Measurements from ENCODE around the gene GAS2.

DNA sequence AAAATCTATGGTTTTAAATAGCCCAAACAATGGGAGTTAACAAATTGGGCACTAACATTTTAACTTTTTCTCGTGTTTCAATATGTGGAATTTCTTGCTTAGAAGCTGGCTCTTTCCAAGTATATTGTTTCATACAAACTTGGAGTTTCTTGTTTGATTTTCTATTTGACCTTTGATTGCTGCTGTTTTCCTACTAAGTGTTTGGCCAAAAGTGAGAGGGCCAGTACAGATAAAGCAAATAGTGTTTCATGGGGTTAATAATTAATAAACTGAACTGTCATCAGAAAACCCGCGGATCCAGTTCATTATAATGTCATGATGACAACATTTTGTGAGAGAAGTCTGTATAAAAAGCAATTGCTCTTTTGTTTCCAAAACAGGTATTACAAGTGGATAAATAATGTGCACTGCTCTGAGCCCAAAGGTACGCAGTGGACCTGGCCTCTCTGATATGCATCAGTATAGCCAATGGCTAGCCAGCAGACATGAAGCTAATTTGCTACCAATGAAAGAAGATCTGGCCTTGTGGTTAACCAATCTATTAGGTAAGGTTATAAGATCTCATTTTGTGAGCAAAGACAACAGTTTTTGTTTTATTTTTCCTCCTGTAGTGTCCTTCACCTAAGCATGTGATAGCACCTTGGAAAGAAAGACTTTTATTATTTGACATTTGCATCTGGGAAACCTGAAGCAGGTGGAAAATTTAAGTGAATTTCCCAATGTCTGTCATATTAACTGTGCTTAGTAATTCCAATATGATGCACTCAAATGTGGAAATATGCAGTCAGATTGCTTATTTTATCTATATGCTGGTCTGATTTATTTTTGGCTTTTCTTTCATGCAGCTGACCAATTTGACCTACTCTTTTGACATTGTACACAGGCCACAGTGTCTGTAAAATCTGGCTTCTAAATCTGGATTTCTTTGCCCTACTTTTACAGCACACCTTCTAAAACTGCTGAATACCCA, 8.3 kb downstream of the GAS2 start:
- no peak for TF ChIP-seq RFX5 (IDR thresholded peaks at IDR 0.05; ENCODE audit: low read depth, low read length)
- no peak for TF ChIP-seq NR3C1 (CRISPR knock-in tag; IDR thresholded peaks at IDR 0.05)
- no peak for TF ChIP-seq POLR2AphosphoS5 (IDR thresholded peaks at IDR 0.05; ENCODE audit: control insufficient read depth, insufficient read depth, low read depth, low read length)
- TF ChIP-seq SRF (CRISPR knock-in tag; IDR thresholded peaks at IDR 0.05), result no peak
- TF ChIP-seq, protein P1, sequence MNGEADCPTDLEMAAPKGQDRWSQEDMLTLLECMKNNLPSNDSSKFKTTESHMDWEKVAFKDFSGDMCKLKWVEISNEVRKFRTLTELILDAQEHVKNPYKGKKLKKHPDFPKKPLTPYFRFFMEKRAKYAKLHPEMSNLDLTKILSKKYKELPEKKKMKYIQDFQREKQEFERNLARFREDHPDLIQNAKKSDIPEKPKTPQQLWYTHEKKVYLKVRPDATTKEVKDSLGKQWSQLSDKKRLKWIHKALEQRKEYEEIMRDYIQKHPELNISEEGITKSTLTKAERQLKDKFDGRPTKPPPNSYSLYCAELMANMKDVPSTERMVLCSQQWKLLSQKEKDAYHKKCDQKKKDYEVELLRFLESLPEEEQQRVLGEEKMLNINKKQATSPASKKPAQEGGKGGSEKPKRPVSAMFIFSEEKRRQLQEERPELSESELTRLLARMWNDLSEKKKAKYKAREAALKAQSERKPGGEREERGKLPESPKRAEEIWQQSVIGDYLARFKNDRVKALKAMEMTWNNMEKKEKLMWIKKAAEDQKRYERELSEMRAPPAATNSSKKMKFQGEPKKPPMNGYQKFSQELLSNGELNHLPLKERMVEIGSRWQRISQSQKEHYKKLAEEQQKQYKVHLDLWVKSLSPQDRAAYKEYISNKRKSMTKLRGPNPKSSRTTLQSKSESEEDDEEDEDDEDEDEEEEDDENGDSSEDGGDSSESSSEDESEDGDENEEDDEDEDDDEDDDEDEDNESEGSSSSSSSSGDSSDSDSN (IDR thresholded peaks at IDR 0.05; ENCODE audit: borderline replicate concordance in 1 of 2, low read depth in 2 of 2, low read length in 2 of 2), result no peak
- TF ChIP-seq, protein P2, sequence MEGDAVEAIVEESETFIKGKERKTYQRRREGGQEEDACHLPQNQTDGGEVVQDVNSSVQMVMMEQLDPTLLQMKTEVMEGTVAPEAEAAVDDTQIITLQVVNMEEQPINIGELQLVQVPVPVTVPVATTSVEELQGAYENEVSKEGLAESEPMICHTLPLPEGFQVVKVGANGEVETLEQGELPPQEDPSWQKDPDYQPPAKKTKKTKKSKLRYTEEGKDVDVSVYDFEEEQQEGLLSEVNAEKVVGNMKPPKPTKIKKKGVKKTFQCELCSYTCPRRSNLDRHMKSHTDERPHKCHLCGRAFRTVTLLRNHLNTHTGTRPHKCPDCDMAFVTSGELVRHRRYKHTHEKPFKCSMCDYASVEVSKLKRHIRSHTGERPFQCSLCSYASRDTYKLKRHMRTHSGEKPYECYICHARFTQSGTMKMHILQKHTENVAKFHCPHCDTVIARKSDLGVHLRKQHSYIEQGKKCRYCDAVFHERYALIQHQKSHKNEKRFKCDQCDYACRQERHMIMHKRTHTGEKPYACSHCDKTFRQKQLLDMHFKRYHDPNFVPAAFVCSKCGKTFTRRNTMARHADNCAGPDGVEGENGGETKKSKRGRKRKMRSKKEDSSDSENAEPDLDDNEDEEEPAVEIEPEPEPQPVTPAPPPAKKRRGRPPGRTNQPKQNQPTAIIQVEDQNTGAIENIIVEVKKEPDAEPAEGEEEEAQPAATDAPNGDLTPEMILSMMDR (IDR thresholded peaks at IDR 0.05 in 2 of 3, conservative IDR thresholded peaks at IDR 0.05 in 1 of 3; ENCODE audit: insufficient read depth in 2 of 3, low read depth in 1 of 3, low read length in 3 of 3), result no peak
- TF ChIP-seq MYC (IDR thresholded peaks at IDR 0.05; ENCODE audit: low read depth, low read length), result no peak
- no peak for TF ChIP-seq MYC (CRISPR knock-in tag; IDR thresholded peaks at IDR 0.05; ENCODE audit: borderline replicate concordance, low read depth)

Data from K562 (cell line).